Measurements from ENCODE around the gene EPRS1. TPM values are rescaled to one million over a fixed set of nuclear protein-coding genes. Genes with fewer than 3 reads are reported as not detected.

The EPRS1 gene
- total and polyA plus RNA-seq, 2 of the 4 experiments (the other 2 are of a cell fraction), result 48.0 to 159 TPM

GRCh38 chr1:220003610-220004299 is 42.5 kb downstream of the EPRS1 start:
- TF ChIP-seq POLR2A (IDR thresholded peaks at IDR 0.05; ENCODE audit: low read depth, low read length) (no peak), BHLHE40 (IDR thresholded peaks at IDR 0.05; ENCODE audit: low read depth, low read length) (no peak), USF2 (IDR thresholded peaks at IDR 0.05; ENCODE audit: low read depth, low read length) (no peak), MXI1 (IDR thresholded peaks at IDR 0.05; ENCODE audit: borderline replicate concordance, low read depth, low read length) (no peak), CHD1 (IDR thresholded peaks at IDR 0.05; ENCODE audit: low read depth, low read length) (no peak), SMC3 (IDR thresholded peaks at IDR 0.05; ENCODE audit: low read depth, low read length) (no peak), FOS (IDR thresholded peaks at IDR 0.05; ENCODE audit: low read depth, low read length) (no peak), RFX5 (IDR thresholded peaks at IDR 0.05; ENCODE audit: low read depth, low read length) (no peak), CTCF (conservative IDR thresholded peaks at IDR 0.05; ENCODE audit: low read depth, low read length) (no peak), CEBPB (IDR thresholded peaks at IDR 0.05; ENCODE audit: low read depth, low read length) (no peak), RCOR1 (IDR thresholded peaks at IDR 0.05; ENCODE audit: insufficient replicate concordance, low read length) (no peak), NFE2L2 (IDR thresholded peaks at IDR 0.05; ENCODE audit: low read depth, low read length) (no peak), RAD21 (IDR thresholded peaks at IDR 0.05; ENCODE audit: low read length) (no peak), MAFK (IDR thresholded peaks at IDR 0.05; ENCODE audit: low read depth, low read length) (no peak), ELK1 (IDR thresholded peaks at IDR 0.05; ENCODE audit: borderline replicate concordance, low read depth, low read length) (no peak), MAZ (IDR thresholded peaks at IDR 0.05; ENCODE audit: borderline replicate concordance, low read depth, low read length) (no peak)
- H3K56ac ChIP-seq (ENCODE audit: extremely low read depth, insufficient read depth, low read length), result no peak overlapping the region
- ChIA-PET CTCF (interaction anchor here (1.2 kb wide), 1 partner anchor 8 kb away, joined by 4 read pairs; no protein-coding TSS in a partner anchor), POLR2A (ENCODE audit: unreplicated experiment) (no interaction called here)
- no peak overlapping the region for H3K23ac ChIP-seq (ENCODE audit: low read depth, low read length)
- H3K4me1 ChIP-seq (ENCODE audit: control insufficient read depth, insufficient read depth, low read length), result peaks cover 6% of the 10 kb centered on the region
- no peaks in the 10 kb centered on the region for H4K20me1 ChIP-seq (ENCODE audit: insufficient read depth, low read length)
- H4K5ac ChIP-seq (ENCODE audit: low read depth, low read length), result no peak overlapping the region
- H4K91ac ChIP-seq (ENCODE audit: insufficient read depth, low read depth, low read length), result no peak overlapping the region
- no peak overlapping the region for H3K4ac ChIP-seq (ENCODE audit: low read depth, low read length)
- H2AK5ac ChIP-seq (ENCODE audit: low read depth, low read length), result no peak overlapping the region
- intact Hi-C loops (cut with micrococcal nuclease) (no loop called here), in situ Hi-C loops (cut with MboI; ENCODE audit: low sequenced_read_pairs) (no loop called here), dilution Hi-C loops (cut with HindIII; ENCODE audit: low sequenced_read_pairs, unreplicated experiment) (no loop called here)
- no peak overlapping the region for H3K14ac ChIP-seq (replicated peaks; ENCODE audit: low read depth, low read length)
- H3K4me2 ChIP-seq (ENCODE audit: low read depth, low read length), result no peak overlapping the region
- no peak overlapping the region for H2BK120ac ChIP-seq (ENCODE audit: low read depth, low read length)
- H2BK15ac ChIP-seq (ENCODE audit: low read depth, low read length), result no peak overlapping the region
- BruUV-seq (replicated peaks), result no TSS peak
- H3K27me3 ChIP-seq (ENCODE audit: control insufficient read depth, insufficient read depth, low read length), result no peaks in the 10 kb centered on the region
- H2AK9ac ChIP-seq (replicated peaks; ENCODE audit: low read depth, low read length, poor library complexity), result no peak overlapping the region
- H2AFZ ChIP-seq (replicated peaks; ENCODE audit: low read length, poor library complexity), result no peak overlapping the region
- H3K4me3 ChIP-seq (ENCODE audit: insufficient read depth, low read depth, low read length), result no peak overlapping the region
- H3K36me3 ChIP-seq (ENCODE audit: control insufficient read depth, insufficient read depth, low read length), result peaks cover 28% of the 10 kb centered on the region
- H3K18ac ChIP-seq (ENCODE audit: low read depth, low read length), result no peak overlapping the region
- H3K9ac ChIP-seq (ENCODE audit: low read depth, low read length), result no peak overlapping the region
- no peak for DNase-seq
- H3K79me1 ChIP-seq (ENCODE audit: low read depth in 1 of 2, low read length in 2 of 2), result peaks cover 3 to 6% of the 10 kb centered on the region in 2 experiments; a peak in 2 of 4 replicates
- no peak overlapping the region for H2BK5ac ChIP-seq (ENCODE audit: low read depth, low read length, poor library complexity, severe bottlenecking)
- no peak overlapping the region for H2BK20ac ChIP-seq (ENCODE audit: low read depth, low read length)
- H3K27ac ChIP-seq (ENCODE audit: insufficient read depth, low read length), result no peak overlapping the region
- H3K9me3 ChIP-seq (ENCODE audit: control insufficient read depth, insufficient read depth, low read length), result no peaks in the 10 kb centered on the region
- WGBS, 2 experiments (ENCODE audit: extremely low coverage in 2 of 2, insufficient read length in 1 of 2), result no CpG with 5 or more reads among the region's 6 CpGs
- no peak overlapping the region for H4K8ac ChIP-seq (ENCODE audit: low read depth in 2 of 2, low read length in 2 of 2)
- ATAC-seq (ENCODE audit: low read depth), result no peak
- no peaks in the 10 kb centered on the region for H3K9me1 ChIP-seq (ENCODE audit: insufficient read depth, low read length)
